HG02981 (cell line): ENCODE measurements around the gene ITPR1.

ENCODE experiments used
- ATAC-seq: cut with Tn5 transposase; IDR thresholded peaks from one replicate; pipeline ENCODE4 v1.9.1; 2021; ENCODE audit warnings: mild to moderate bottlenecking, moderate library complexity; ENCODE audit not compliant: unreplicated experiment

The ITPR1 gene

DNA sequence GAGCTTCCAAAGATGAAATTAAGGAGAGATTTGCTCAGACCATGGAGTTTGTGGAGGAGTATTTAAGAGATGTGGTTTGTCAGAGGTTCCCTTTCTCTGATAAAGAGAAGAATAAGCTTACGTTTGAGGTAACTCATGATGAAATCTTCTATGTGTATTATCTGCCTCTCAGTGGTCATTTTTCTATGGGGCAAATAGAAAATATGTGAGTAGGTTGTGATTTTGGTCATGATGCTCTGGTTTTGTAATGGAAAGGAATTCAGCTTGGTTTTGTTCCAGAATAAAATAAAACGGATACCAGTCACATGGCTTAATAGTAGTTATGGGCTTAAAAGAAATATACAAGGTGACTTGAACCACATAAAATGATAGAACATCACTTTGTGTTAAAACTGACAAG is 181.1 kb downstream of the ITPR1 start:
- no peak for ATAC-seq

DNA sequence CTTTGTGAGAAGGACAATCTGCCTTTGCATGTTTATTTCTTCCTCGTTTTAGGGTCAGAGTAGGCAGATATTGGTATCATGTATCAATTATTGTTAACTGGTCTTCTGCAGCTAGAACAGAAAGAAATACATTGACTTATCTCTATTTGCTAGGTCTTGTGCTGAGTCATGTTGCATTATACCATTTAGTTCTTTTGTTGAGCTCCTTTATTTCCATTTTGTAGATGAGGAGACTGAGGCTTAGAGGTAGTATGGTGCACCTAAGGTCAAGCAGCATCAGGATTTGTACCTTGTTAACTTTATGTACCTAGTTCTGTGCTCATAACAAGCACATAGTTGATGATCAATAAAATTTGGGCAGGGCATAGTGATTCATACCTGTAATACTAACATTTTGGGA is 182.6 kb downstream of the ITPR1 start:
- ATAC-seq: no peak

DNA sequence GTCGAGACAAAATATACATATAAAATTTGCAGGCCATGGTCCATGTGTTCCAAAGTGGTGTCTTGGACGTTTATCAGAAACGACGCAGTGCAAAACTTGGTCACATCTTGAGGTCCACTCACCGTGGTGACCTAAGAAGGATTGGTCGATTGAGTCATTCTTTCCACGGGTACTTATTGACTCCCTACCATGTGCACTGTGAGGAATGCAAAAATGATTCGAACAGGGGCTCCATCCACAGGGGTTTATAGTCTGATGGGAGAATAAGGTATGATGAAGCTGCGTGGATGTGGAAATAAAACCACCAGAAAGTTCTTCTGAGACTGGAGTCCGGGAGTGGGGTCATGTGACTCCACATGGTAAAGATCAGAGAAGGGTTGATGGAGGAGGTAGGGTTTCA is 185.2 kb downstream of the ITPR1 start:
- no peak for ATAC-seq

DNA sequence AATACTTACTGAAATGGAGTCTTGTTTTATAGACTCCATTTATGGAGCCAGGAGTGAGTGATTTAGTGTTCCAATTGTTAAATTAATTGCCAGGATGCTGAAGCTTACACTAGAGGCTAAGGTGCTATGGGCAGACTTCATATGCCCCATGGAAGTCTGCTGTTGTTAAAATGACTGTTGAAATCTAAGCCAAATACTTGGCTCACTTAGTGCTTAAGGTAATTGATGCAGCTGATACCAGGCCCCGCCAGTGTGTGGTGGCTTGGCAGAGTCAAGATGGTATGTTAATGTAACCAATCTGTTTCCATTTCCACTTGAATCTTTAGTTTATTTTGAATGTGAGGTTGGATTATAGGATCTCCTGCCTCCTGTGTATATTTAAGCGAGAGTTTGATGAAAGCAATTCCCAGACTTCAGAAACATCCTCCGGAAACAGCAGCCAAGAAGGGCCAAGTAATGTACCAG is 187.1 kb downstream of the ITPR1 start:
- no peak for ATAC-seq

DNA sequence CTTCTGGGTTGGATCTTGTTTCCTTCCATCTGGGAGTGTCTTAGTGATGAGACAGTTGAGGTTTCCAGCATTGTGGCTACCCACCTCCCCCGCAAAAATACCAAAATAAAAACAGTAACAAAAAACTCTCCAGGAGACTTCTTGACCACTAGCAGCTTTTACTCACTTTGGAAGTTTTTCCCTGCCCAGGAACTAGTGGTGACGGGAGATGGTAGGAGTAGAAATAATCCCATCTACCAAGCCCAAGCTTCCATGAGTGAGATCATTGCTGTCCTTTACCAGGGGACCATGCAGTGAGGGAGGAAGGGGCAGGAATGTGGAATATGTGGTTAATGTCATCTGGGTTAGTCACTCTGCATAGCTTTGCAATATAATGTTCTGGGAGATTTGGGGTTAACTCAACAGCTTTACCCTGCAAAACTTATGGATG is 187.7 kb downstream of the ITPR1 start:
- ATAC-seq: no peak

DNA sequence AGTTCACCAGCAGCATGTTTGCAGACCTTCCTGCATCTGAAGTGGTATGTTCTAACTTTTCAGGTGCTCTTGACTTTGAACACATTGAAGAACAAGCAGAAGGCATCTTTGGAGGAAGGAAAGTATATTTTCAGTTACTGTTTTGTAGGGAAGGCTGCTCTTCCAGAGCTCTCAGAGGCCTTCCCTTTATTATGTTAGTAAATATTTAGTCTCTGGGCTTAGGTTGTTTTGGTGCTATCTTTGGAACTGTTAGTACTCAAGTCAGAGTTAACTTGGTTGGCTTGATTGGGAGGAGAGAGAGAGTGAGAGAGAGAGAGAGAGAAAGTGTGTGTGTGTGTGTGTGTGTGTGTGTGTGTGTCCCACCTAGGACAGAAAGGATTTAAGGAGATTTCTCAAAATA is 188.2 kb downstream of the ITPR1 start:
- ATAC-seq: no peak

DNA sequence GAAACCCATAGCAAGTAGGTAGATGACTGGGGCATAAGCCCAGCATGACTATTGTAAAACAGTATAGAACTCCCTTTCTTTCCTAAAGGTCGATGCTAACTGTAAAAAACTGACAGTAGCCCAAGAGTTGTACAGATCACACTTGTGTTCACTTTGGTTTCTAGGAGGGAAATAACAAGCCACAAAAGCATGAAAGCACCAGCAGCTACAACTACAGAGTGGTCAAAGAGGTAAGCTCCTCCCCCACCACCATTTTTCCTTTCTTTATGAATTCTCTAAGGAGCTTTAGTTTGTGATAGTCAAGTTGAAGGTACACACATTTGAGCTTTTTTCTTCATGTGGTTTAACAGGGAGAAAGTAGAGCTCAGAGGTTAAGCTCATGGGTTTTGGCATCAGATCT is 191.0 kb downstream of the ITPR1 start:
- no peak for ATAC-seq

DNA sequence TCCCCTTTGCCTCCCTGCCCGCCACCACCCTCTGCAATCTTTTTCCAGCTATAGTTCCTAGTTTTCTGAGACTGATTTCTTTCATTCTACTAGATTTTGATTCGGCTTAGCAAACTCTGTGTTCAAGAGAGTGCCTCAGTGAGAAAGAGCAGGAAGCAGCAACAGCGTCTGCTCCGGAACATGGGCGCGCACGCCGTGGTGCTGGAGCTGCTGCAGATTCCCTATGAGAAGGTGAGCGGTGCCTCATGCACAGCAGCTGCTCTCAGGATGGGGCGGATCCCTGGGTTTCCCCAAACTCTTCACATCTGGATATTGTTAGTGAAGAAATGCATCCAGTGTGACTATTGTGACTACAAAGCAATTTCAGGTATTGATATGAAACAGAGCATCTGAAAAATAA is 191.8 kb downstream of the ITPR1 start:
- ATAC-seq: no peak

DNA sequence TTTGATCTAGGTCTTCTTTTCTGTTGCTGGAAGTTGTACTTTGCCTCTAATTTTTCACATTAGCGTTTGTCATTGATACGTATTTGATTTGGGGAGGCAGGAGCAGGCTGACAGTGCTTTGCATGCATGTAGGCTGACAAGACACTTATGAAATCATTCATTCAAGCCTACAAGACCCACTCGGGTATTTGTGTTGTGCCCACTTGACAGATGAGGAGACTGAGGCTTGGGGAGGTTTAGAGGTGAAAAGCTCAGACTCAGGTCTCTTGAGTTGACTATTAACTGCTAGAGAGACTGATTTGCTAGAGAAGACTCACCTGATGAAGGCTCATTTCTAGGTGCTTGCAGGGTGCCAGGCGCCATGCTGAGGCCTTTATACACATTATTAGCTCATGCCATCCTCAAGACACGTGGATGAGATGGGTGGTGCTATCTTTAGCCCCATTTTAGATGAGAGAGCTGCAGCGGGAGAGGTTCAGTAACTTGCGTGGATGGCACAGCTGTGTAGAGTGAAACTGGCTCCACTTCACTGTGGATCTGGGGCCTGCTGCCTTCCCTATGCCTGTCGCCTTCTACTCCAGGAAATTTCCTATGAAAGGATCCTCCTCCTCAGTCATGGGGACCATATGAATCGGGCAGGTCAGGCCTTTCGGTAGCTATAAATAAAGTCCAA is 192.7 kb downstream of the ITPR1 start:
- ATAC-seq: no peak

DNA sequence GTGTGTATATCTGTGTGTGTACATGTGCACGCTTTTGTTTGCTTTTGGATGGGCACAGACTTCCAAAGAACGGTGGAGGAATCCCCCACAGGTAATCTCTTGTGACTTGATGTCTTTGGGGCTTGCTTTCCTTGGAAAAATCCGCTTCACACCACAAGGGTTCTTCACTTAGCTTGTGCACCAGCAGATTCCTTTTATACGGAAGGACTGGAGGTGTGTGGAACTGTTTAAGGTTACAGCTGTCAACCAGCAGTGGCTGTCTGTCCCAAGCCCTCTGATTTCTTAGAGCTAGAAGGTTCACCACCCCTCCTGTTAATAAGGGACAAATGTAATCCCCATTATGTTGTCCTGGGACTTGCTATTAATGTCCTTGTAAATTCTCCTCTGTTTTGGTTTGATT is 193.5 kb downstream of the ITPR1 start:
- ATAC-seq: no peak

DNA sequence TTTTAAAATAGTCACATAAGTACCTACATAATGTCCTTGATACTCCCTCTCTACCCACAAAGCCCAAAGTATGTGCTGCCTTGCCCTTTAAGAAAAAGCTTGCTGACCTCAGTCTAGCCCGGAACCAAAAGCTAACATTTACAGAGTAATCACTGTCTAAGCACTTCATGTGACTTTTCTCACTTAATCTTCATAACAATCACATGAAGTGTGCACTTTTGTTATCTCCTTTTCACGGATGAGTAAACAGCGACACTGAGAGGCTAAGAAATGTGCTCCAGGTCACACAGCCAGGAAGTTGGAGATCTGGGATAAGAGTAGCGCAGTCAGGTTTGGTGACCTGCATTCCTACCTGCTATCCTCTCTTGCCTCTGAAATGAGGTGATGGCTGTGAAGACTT is 194.0 kb downstream of the ITPR1 start:
- ATAC-seq: no peak

DNA sequence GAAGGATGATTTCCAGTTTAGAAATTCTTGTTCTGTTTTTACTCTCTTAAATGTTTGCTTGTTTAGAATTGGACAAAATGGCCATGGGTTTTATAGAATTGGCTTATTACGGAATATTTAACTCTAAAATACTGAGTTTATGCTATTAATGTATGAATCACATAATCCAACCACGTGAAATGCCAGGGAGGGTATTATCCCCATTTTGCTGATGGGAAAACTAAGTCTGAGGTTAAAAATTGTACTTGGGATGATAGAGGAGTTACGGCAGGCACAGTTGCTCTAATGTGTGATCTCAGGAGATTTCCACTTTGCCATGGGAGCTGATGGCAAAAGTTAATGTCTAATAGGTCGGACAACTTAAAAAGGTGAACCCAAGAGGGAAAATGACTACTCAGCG is 194.4 kb downstream of the ITPR1 start:
- no peak for ATAC-seq

DNA sequence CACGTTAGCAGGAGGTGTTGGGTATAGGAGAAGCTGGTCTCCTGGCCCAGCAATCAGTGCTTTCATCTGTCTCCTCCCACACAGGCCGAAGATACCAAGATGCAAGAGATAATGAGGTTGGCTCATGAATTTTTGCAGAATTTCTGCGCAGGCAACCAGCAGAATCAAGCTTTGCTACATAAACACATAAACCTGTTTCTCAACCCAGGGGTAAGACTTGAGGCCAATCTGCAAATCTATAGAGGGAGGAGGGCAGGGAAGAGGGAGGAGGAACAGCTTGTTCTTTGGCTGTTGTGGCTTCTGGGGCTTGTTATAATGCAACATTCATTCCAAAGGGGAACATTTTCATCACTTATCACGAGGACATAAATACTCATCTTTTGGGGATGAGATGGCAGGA is 195.3 kb downstream of the ITPR1 start:
- ATAC-seq: no peak

DNA sequence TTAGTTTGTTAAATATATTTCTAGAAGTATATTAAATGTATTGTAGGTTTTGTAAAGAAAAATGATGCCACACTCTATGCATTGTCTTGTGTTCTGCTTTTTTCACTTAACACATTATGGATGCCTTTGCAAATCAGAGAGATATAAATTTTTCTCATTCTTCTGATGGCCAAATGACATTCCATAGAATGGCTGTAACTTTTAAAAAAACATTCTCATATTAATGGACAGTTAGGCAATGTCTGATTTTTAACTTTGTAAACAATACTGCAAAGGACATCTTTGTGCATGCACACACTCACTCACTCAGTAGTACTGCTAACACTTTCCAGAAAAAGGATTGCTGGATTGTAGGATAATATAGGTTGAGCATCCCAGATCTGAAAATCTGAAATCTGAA is 195.9 kb downstream of the ITPR1 start:
- ATAC-seq: no peak

DNA sequence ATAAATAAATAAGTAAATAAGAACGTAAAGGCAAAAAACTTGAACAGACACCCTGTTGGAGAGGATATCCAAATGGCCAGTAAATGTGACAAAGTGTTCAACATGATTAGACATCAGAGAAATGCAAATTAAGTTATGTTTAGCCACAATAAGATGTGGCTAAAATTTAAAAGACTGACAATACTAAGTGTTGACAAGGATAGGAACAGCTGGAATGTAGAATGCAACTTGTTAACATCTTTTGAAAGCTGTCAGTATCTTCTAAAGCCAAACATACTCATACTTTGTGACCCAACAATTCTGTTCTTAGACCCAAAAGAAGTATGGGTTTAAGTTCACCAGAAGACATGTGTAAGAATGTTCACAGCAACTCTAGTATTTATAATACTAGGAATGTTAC is 197.1 kb downstream of the ITPR1 start:
- ATAC-seq: no peak

DNA sequence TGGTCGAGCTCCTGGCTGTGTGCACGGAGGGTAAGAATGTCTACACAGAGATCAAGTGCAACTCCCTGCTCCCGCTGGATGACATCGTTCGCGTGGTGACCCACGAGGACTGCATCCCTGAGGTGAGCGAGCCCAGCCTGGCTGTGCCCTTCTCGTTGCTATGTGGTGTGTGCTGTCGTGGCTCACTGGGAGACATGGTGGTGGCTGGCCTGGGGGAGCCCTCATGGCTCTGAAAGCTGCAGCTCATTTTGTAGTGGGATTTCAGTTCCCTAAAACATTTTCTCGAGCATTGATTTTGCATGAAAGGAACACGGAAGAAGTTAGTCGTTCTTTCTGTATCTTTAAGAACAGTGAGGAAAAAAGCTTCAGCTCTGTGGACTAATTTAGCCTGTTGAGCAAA is 200.5 kb downstream of the ITPR1 start:
- ATAC-seq: peak; percentile 86

DNA sequence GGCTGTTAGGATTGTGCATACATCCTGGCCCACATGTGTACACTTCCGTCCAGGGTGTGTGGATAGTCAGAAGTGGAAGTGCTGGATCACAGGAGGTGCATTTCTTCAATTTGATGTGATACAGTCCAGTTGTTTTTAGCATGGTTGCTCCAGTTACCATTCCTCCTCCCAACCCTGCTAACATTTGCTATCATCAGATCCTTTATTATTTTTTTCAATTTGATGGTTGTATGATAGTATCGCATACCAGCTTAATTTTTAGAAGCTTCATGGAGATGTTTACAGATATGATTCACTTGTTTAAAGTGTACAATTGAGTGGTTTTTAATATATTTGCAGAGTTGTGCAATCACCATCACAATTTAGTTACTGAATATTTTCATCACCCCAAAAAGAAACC is 202.7 kb downstream of the ITPR1 start:
- no peak for ATAC-seq

DNA sequence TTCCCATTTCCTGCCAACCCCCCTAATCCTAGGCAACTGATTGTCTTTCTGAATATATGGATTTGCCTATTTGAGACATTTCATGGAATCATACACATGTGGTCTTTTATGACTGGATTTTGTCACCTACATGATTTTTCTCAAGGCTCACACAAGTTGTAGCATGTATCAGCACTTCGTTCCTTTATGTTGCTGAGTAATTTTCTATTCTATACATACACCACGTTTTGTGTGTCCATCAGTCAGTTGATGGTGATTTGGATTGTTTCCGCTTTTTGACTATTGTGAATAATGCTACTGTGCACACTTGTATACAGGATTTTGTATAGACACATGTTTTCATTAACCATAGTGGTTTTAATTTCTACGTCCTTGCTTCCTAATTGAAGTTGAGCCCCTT is 203.1 kb downstream of the ITPR1 start:
- no peak for ATAC-seq

DNA sequence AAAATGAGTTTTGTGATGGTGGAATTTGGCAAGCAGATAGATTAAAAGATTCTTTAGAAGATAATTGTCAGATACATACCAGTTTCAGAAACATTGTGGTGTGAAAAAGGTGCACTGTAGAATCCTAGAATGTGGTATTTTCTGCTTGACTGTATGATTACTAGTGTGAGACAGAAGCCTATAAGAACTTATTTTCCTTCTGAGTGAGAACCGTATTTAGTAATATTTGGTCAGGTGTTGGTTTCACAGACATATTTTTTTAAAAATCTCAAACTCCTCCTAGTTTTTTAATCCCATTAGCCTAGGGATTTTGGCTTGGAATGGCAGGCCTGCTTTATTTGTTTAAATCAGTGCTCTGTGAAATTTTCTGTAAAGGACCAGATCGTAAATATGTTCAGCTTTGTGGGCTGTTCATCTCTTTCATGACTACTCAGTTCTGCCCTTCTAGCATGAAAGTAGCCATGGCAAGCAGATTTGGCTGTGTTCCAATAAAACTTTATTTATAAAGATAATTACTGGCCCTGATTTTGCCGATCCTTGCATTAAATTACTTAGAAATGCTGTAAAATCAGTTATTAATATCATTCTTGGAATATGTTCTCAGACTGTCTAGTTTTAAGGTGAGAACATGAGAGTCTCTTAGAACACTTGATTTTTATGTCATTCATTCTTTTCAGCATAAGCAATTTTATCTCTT is 205.1 kb downstream of the ITPR1 start:
- ATAC-seq: no peak

DNA sequence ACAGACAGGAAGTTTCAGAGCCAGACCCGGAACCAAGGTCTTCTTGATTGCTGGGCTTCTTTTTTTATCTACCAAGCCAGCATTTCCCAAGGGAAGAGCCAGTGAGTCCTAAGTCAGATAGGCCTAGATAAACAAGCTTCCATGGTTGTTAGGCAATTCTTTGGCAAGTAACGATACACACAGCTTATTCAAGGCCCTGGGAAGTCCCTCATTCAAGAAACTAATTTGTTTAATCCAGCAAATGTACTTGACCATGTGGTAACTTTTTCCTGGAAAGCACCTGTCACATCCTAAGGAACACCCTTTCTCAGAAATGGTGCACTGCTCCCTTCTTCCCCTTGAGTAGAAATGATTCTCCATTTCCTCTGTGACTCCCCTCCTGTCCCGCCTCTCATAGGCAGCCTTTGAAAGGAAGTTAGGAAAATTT is 209.9 kb downstream of the ITPR1 start:
- ATAC-seq: no peak

DNA sequence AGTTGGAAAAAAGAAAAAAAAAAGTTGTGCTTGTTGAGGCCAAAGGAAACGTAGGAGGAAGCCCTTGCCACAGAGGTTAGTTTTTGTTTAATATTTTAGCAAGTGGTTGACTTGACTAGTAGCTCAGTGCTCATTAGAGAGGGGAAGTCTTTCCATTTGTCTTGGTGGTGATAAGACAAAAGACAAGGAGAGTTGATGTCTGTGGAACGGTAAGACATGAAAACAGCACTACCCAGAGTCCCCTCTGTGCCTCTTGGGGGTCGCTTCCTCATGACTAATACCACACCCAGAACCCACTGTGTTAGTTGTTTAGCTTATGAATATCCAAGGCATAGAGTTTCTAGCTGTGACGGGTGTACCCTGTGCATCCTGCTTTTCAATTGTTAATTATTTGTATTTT is 211.4 kb downstream of the ITPR1 start:
- ATAC-seq: no peak

DNA sequence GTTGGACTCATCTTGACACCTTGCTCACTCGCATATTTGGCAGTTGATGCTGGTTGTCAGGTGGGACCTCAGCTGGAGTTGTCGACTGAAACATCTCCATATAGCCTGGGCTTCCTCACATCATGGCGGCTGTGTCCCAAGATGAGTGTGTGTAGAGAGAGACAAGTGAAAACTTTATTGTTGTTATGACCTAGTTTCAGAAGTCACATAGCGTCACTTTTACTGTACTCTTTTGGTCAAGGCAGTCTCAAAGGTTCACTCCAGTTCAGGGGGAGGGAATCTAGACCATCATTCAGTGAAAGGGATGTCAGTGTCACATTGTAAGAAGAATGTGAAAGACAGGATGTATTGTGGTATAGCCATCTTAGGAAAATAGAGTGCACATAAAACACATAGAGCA is 214.2 kb downstream of the ITPR1 start:
- no peak for ATAC-seq

DNA sequence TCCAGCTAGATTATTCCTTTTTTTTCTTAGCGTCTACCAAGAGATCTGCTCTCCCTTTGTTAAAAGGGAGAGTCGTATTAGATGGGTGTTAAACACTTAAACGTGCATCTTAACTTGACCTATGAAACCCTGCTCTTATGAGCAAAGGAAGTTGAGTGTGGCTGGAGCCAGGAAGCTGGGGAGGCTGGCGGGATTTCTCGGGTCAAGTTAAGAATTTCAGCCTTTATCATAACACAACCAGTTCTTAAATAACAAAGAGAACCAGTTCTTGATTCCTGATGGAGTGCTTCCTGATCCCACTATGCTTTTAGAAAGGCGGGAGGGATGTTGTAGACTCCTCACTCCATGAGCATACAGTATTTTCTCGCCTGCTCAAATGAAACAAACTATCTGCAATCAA is 215.1 kb downstream of the ITPR1 start:
- no peak for ATAC-seq
